Tibial nerve (tissue), 4 donors: ENCODE measurements around the gene ALPP. TPM values are rescaled to one million over a fixed set of nuclear protein-coding genes. Genes with fewer than 3 reads are reported as not detected.
"Not testable (repeated sequence)": the region's sequence is repeated elsewhere in the genome, so short reads cannot be mapped to it uniquely, and the experiment has no call there.

Source experiments
- DNase-seq, 2 donors: peaks; one replicate each; pipeline ENCODE4 v3.0.0-alpha.2; 2019; ENCODE audit warnings: low spot score in 2 of 2
- H3K27ac ChIP-seq, 4 donors: fragments of 200-600 bp; sonication (generic) in 3 of 4; one replicate each; pipeline ENCODE4 v1.5.1; 2017 to 2019; ENCODE audit warnings: mild to moderate bottlenecking in 1 of 4
- H3K27me3 ChIP-seq, 2 donors: fragments of 200-600 bp; sonication (generic) in 1 of 2; one replicate each; pipeline versions ENCODE4 v1.5.1 to v1.6.0; 2017 to 2019
- H3K36me3 ChIP-seq, 3 donors: fragments of 200-600 bp; sonication (generic); one replicate each; pipeline ENCODE4 v1.5.1; 2018 to 2019
- H3K4me1 ChIP-seq, 4 donors: fragments of 200-600 bp; sonication (generic) in 3 of 4; one replicate each; pipeline ENCODE4 v1.5.1; 2017 to 2019
- H3K4me3 ChIP-seq, 4 donors: fragments of 200-600 bp; sonication (generic) in 3 of 4; one replicate each; pipeline ENCODE4 v1.5.1; 2017 to 2019; ENCODE audit warnings: mild to moderate bottlenecking in 1 of 4, moderate library complexity in 1 of 4
- H3K9me3 ChIP-seq, 4 donors: fragments of 200-600 bp; sonication (generic) in 3 of 4; one replicate each; pipeline ENCODE4 v1.5.1; 2017 to 2019
- CTCF ChIP-seq, 5 experiments: fragments of 200-600 bp in 3 of 5; fragments of 450-650 bp in 2 of 5; sonication (generic) in 3 of 5; IDR thresholded peaks; one replicate each; pipeline ENCODE4 v1.5.1; 2016 to 2019; ENCODE audit warnings: antibody characterized with exemption in 5 of 5, mild to moderate bottlenecking in 3 of 5, moderate library complexity in 2 of 5
- EP300 ChIP-seq, 2 donors: sonication (generic); formaldehyde crosslinking; IDR thresholded peaks; one replicate each; pipeline ENCODE4 v1.6.1; 2017; ENCODE audit warnings: antibody characterized with exemption in 2 of 2, mild to moderate bottlenecking in 1 of 2
- POLR2A ChIP-seq, 2 donors: fragments of 450-650 bp; IDR thresholded peaks; one replicate each; pipeline ENCODE4 v1.6.1; 2017; ENCODE audit warnings: antibody characterized with exemption in 2 of 2, mild to moderate bottlenecking in 2 of 2, moderate library complexity in 2 of 2
- WGBS, 2 donors: methylation state at CpG; one replicate each; pipeline ENCODE4 v1.1.5; 2018; 5-methylcytosine and 5-hydroxymethylcytosine counted together
- total RNA-seq, 4 donors: library from RNA; depleted of rRNA; stranded (reverse); fragments of >200 nt; gene quantifications; one replicate each; pipeline ENCODE4 v1.1.0, GENCODE V29; 2016

The ALPP gene
- total RNA-seq, 4 donors from 2014 or later, result not detected

GRCh38 chr2:232388324-232388891, 9.9 kb downstream of the ALPP start:
- Histone ChIP-seq H3K27ac (no peak overlapping the region), H3K4me3 (no peak overlapping the region), H3K27me3 (peaks cover 0 to 84% of the 10 kb centered on the region in 2 donors), H3K4me1 (peaks cover 0 to 27% (median 2%) of the 10 kb centered on the region in 4 donors), H3K9me3 (no peaks in the 10 kb centered on the region), H3K36me3 (no peaks in the 10 kb centered on the region)
- 1 to 55% methylated on average over 7 to 36 of the region's 42 CpGs for WGBS, 2 donors
- DNase-seq, result no peak
- no peak for TF ChIP-seq EP300 (IDR thresholded peaks at IDR 0.05)
- no peak for TF ChIP-seq POLR2A (IDR thresholded peaks at IDR 0.05)

- H3K9me3 ChIP-seq, result no peaks in the 10 kb centered on the region
- H3K4me3 ChIP-seq, result no peak overlapping the region
- peaks cover 0 to 77% of the 10 kb centered on the region in 2 donors for H3K27me3 ChIP-seq
- H3K27ac ChIP-seq, result no peak overlapping the region
- TF ChIP-seq POLR2A (IDR thresholded peaks at IDR 0.05) (no peak), CTCF (IDR thresholded peaks at IDR 0.05) (no peak), EP300 (IDR thresholded peaks at IDR 0.05) (no peak)
- no peak for DNase-seq
- H3K4me1 ChIP-seq, result peaks cover 0 to 27% (median 2%) of the 10 kb centered on the region in 4 donors
- WGBS, 2 donors, result 42 to 53% methylated on average over 6 of the region's 6 CpGs
- no peaks in the 10 kb centered on the region for H3K36me3 ChIP-seq
Observed at GRCh38 chr2:232389327-232389726, 10.8 kb downstream of the ALPP start.

GRCh38 chr2:232390661-232391060, 12.1 kb downstream of the ALPP start:
- H3K4me3 ChIP-seq, result no peak overlapping the region
- H3K36me3 ChIP-seq, result no peaks in the 10 kb centered on the region
- H3K4me1 ChIP-seq, result peaks cover 0 to 27% (median 2%) of the 10 kb centered on the region in 4 donors
- H3K27ac ChIP-seq, result no peak overlapping the region
- no peak for TF ChIP-seq CTCF (IDR thresholded peaks at IDR 0.05)
- TF ChIP-seq EP300 (IDR thresholded peaks at IDR 0.05), result no peak
- H3K27me3 ChIP-seq, result peaks cover 0 to 73% of the 10 kb centered on the region in 2 donors
- DNase-seq, result no peak
- WGBS, 2 donors, result 21 to 26% methylated on average over 3 of the region's 3 CpGs
- no peaks in the 10 kb centered on the region for H3K9me3 ChIP-seq

- TF ChIP-seq EP300 (IDR thresholded peaks at IDR 0.05) (no peak), POLR2A (IDR thresholded peaks at IDR 0.05) (no peak), CTCF (IDR thresholded peaks at IDR 0.05) (no peak)
- H3K9me3 ChIP-seq, result no peaks in the 10 kb centered on the region
- H3K36me3 ChIP-seq, result no peaks in the 10 kb centered on the region
- 75 to 81% methylated on average over 8 of the region's 8 CpGs for WGBS, 2 donors
- no peak overlapping the region for H3K27ac ChIP-seq
- no peaks in the 10 kb centered on the region for H3K4me1 ChIP-seq
- H3K4me3 ChIP-seq, result no peak overlapping the region
- no peak for DNase-seq
- H3K27me3 ChIP-seq, result peaks cover 0 to 61% of the 10 kb centered on the region in 2 donors
Observed at GRCh38 chr2:232393556-232393955, 15.0 kb downstream of the ALPP start.

- not testable (repeated sequence) for DNase-seq, H3K4me1 ChIP-seq, H3K27ac ChIP-seq, H3K36me3 ChIP-seq, H3K9me3 ChIP-seq, H3K4me3 ChIP-seq
- 89 to 90% methylated on average over 7 of the region's 7 CpGs for WGBS, 2 donors
- H3K27me3 ChIP-seq, result peaks cover 0 to 58% of the 10 kb centered on the region in 2 donors
Observed at GRCh38 chr2:232394431-232394830, 15.9 kb downstream of the ALPP start.

- TF ChIP-seq EP300 (IDR thresholded peaks at IDR 0.05), result no peak
- H3K4me3 ChIP-seq, result no peak overlapping the region
- no peaks in the 10 kb centered on the region for H3K9me3 ChIP-seq
- 70 to 75% methylated on average over 1 of the region's 1 CpG for WGBS, 2 donors
- H3K27ac ChIP-seq, result no peak overlapping the region
- no peaks in the 10 kb centered on the region for H3K4me1 ChIP-seq
- peaks cover 0 to 49% of the 10 kb centered on the region in 2 donors for H3K27me3 ChIP-seq
- no peak for DNase-seq
- no peaks in the 10 kb centered on the region for H3K36me3 ChIP-seq
Observed at GRCh38 chr2:232395586-232395985, 17.0 kb downstream of the ALPP start.

GRCh38 chr2:232396683-232397082, 18.1 kb downstream of the ALPP start:
- Histone ChIP-seq H3K36me3 (no peaks in the 10 kb centered on the region), H3K4me3 (no peak overlapping the region), H3K4me1 (no peaks in the 10 kb centered on the region), H3K27me3 (peaks cover 0 to 42% of the 10 kb centered on the region in 2 donors), H3K9me3 (no peaks in the 10 kb centered on the region), H3K27ac (no peak overlapping the region)
- no peak for DNase-seq
- WGBS, 2 donors, result 57 to 63% methylated on average over 2 of the region's 2 CpGs
- TF ChIP-seq CTCF (IDR thresholded peaks at IDR 0.05) (no peak), POLR2A (IDR thresholded peaks at IDR 0.05) (no peak), EP300 (IDR thresholded peaks at IDR 0.05) (no peak)
